Activated CD4-positive, alpha-beta T cell treated with anti-CD3 and anti-CD28 coated beads, Interleukin-2, Interleukin-4, amounts not matched to agents 100 ng/mL and 50 ng/mL, durations not matched to agents 16 hours and 8 hours (primary cell): ENCODE measurements around the gene PHYKPL.
A peak's percentile ranks its signal among the peaks of the same experiment; 100 is the strongest.

Source experiments
- DNase-seq: peaks from one replicate; pipeline ENCODE4 v3.0.0-alpha.2; 2020; ENCODE audit warnings: low spot score

PHYKPL gene

DNA sequence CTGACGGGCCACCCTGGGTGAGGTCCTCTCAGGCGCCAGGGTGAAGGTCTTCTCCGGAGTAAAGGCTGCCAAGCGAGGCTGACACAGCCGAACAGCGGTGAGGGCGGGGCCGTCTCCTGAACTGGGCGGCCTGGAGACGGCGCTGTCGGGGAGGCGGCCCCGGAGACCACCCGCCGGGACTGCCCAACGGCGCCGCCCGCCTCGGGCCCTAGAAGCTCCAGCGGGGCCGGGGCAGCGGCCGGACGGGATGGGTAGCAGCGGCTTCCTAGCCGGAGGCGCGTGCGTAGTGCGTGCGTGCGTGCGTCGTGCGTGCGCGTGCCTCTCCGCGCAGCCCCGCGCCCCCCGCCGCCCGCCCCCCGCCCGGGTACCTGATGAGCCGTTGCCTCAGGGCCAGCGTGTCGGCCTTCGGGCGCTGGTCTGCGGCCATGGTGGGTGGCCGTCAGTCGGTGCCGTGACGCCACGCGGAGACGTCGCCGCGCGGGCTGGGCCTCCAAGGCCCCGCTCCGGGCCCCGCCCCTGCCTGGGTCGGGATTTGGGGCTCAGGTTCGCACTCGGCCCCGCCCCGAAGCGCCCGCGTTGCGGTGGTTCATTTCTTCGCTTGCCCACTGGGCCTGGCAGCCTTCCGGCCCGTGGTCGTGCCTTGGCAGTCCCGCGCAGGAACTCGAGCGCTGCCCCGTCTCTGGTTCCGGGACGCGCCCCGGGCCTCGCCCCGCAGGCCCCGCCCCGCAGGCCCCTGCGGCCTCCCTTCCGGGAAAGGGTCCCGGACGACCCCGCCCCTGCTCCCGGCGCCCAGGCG lies at the start of gene PHYKPL:
PHYKPL (minus strand) TSS at position 679 of the 796 bp plus-strand sequence; CDS start at position 427, 252 bp downstream.
- peak; percentile 73 for DNase-seq

DNA sequence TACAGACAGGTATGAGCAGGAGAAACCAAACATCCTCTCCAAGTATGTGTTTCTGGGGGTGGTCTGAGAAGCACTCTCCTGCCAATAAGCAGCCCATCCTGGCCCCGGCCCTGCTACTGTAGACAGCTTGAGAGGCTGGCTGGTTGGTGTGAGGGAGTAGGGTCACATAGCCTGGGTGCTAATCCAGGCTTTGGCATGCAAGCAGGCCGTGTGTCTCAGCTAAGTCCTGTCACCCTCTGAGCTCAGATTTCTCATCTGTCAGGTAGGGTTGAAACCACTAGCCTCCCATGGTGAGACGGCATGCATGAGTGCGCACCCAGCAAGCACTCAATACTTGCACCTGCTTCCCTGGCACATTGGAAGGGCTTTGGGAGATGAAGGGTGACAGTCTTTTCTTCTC lies 49.8 kb upstream of the PHYKPL start:
- no peak for DNase-seq

DNA sequence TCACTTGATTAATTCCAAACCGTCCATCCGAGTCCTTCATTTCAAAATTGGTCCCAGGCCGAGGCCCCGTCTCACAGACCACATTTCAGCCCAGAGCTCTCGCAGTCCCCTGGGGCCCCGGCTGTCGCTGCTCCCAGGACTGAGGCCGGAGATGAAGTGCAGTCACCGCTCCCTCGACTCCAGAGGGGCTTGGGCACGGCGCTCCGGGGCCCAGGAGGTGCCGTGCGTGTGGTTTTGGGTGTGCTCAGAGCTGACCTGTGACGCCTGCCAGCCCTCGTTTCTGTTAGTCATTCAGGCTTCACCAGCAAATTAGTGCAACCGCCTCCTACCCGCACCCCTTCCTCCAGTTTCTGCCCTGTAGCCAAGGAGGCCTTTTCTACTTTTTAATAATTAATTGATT lies 48.7 kb upstream of the PHYKPL start:
- no peak for DNase-seq

DNA sequence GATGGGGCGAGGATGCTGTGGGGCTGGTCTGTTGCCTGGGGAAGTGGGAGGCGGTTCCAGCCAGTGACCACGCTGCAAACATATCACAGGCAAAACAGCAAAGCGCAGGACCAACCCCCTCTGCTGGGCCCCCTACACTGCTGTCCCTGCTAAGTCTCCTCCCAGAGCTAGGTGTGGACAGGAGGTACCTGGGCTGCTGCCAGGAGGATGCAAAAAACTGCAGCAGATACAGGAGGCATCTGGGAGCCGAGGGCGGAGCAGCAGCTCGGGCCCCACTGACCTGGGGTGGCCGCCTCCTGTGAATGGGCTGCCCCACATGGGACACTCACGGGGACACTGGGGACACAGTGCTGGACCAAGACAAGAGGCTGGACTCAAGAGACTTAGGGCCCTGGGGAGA lies 48.0 kb upstream of the PHYKPL start:
- no peak for DNase-seq

DNA sequence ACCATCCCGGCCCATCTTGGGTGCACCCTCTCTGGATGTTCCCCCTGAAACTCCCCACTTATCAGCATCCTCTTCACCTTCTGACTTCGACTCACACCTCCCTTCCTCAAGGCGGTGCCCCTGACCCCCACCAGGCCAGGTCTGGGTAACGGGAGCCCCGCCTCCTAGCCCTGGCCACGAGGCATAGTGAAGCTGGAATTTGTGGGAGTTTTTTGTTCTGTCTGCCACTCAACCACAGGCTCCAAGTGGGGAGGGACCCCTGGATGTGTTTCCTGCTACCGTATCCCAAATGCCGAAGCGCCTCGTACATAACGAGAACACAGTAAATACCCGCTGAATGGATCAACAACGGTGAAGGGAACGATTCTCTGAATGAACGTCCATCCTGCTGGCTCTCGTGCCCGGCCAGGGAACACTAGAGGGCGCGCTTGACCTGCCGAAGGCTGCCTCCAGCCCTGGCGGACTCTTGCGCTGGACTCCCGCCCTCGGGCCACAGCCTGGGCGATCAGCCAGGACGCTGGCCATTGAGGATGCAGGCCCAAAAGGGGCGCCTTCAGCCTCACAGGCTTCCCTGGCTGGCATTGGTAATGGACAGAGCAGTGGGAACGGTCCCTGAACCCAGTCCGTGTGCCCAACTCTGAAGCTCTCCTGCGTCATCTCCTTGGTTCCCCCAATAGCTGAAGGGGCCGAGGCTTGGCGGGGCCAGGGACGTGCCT lies 47.3 kb upstream of the PHYKPL start:
- DNase-seq = peak; percentile 62

DNA sequence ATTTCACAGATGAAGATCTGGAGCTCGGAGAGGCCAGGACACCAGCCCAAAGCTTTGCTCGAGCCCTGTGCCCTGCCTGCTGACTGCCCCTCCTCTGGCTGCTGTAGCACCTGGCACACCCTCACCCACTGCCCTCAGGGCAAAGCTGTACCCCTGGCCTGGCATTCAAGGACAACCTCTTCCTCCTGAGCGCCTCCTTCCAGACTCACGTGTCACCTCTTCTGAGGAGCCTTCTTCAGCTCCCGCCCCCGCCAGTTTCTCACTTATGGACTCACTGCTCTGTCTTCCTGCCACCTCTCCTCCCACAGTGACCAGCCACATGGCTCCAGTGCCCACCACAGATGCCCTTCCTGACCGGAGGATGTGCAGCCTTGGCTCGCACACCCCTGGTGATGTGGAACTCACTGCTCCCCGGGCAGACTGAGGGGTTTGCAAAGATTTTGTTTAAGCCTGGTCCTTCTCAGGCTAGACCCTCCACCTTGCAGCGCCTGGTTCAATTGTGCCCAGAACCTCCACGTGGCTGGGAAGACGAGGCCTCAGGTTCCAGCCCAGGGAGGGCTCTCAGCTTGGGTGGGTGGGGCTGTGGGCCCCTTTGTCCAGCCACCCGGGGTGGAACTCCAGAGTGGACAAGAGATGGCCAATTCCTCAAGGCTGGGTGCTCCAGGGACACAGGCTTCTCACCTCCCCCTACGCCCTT lies 46.6 kb upstream of the PHYKPL start:
- no peak for DNase-seq

DNA sequence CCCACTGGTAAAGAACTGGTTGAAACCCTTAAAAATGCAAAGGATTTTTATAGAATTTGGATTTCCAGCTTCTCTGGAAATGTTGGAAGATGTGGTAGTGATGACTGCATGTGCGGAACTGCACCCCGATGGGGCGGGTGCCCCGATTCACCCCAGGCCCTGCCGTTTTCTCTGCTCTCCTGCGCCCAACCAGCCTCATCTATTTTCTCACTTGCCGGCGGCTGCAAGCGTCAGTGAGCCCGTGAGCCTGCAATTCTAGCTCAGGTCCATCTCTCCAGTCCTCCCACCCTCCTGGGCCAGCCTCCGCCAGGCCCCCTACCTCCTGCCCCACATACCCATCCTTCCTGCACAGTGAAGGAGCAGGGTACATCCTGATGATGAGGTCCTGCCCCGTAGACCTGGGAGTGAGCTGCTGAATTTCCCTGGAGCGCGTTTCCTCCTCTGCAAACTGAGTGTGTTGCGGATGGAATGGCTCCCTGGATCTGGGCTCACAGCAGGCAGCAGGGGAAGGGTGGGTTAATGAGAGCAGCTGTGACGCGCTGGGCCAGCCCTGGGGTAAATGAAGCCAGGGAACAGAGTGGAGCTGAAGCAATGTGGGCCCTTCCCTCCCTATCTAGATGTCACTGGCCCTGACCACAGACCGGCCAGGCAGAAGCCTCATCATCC lies 45.9 kb upstream of the PHYKPL start:
- DNase-seq = no peak

DNA sequence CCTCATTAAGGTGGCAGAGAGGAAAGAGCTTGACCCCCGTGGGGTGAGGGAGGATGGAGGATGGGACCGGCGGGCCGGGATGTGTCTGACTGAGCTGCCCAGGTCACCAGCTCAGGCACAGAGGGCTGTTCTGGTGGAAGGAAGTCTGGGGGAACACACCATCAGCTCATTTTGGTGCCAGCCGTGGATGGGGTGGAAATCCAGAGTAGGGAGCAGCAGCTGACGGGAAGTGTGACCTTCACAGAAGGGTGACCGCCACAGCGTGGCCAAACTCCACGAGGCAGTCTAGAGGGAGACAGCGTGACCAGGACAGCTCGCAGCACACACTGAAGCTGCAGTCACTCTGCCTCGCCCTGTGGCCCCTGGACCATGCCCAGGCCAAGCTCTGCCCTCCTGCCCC lies 45.3 kb upstream of the PHYKPL start:
- DNase-seq = no peak

DNA sequence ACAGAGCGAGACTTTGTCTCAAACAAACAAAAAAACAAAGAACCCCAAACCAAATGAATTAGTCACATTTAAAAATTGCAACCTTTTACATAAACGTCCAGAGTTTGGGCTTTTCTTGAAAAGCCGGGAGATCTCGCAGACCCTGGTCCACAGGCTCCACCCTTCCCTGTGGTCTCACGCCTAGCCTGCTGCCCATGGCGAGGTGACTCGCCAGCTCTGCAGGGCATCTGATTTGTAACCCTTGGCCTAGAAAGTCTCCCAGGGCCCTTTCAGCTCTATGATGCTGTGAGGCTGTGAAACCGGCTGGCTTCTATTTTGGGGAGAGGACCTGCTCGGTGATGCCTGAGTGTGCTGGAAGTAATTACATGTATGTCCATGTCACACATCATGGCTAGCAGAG lies 44.7 kb upstream of the PHYKPL start:
- DNase-seq = no peak

DNA sequence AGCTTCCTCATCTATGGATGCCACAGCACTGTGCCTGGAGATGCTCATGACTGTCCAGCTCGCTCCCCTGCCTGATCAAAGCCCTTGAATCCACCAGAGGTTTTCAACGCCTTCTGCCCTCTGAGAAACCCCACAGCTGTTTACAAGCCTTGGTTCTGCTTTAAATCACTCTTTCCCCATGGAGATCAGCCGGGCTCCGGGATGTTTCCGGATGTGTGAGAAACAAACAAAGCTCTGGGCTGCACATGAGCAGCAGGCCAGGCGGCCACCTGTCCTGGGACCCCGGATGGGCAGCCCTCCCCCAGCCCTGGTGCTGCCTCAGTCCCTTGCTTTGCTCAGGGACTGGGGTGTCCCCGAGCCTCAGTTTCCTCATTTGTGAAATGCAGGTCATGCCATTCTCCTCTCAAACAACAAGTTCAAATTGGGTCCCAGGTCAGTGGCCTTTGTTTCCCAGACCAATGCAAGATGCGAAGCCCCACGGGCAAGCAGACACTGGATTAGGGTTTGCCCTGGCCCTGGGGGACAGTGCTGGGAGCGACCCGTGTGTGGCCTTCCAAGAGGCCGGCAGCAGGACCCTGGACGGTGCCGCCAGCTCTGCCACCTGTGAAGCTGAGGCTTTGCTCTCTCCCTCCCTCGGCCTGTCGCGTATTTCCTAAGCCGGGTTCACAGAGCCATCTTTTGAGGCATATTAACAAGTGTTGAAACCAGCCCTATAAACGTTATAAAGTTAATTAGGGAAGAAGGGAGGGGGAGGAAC lies 42.4 kb upstream of the PHYKPL start:
- no peak for DNase-seq

DNA sequence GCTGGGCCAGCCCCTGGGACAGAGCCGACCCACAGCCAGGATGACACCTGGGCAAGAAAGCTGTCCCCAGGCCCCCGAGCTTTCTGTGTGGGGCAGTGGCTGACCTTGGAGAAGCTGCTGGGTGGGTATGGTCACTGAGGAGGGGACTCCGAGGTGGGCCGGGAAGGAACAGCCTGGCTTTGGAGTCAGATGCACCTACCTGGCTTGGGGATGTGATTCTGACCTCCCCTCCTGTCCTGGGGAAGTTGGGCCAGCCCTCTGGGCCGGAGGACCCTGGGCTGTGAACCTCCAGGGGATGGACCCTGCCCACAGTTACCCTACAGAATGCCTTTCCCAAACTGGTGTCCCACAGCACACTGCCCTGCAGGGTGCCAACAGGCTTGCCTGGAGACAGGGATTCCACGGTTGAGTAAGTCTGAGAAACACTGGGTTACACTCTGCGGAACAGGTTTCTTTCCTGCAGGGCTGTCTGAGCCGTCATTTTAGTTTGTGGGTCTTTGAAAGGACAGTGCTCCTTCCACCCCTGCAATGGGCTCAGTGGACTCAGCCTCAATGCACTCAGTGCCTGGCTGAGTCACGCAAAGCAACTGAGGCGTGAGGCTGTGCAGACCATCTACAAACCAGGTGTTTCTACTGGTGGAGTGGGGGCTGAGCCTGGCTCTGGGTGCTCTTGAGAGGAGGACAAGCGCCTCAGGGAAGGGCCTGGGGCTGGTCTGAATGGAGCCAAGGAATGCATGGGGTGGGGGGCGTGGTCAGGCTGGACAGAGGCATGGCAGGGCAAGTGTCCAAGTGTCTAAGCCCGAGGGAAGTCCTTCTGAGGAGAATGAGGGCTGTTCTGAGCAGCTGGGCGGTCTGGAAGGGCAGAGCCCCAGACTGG lies 41.3 kb upstream of the PHYKPL start:
- DNase-seq = no peak

DNA sequence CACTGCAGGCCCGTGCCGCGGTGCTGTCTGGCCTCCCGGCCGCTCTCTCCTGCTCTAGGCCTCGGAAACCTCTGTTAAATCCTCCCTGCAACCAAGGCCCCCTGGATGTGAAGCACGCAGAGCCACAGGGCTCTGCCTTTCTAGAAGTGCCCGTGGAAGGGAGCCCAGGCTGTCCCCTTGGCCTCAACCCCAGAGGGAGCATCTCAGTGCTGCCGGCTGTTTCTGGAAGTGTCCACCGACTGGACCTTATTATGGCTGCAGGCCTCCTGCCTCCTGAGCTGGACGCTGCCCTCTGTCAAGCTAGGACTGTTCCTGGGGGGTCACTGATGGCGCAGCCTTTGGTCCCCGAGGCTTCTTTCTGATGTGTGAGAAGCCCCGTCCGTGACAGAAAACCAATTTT lies 40.4 kb upstream of the PHYKPL start:
- no peak for DNase-seq

DNA sequence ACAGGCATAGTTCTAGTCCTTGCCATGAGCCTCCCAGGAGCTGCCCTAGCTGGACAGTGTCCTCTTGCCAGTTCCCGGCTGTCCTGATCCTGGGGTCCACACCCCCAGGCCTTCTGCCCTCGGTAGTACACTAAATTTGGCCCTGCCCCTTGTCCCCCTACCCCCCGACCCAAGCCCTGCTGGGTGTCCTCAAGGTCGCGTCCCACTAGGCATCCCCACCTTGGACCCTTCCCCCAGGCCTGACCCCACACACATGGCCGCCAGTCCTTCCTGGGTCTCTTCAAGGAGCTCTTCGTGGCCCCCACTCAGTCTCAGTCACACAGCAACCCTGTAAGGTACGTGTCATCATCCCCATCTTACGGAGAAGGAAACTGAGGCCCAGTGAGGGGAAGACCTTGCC lies 40.0 kb upstream of the PHYKPL start:
- no peak for DNase-seq

DNA sequence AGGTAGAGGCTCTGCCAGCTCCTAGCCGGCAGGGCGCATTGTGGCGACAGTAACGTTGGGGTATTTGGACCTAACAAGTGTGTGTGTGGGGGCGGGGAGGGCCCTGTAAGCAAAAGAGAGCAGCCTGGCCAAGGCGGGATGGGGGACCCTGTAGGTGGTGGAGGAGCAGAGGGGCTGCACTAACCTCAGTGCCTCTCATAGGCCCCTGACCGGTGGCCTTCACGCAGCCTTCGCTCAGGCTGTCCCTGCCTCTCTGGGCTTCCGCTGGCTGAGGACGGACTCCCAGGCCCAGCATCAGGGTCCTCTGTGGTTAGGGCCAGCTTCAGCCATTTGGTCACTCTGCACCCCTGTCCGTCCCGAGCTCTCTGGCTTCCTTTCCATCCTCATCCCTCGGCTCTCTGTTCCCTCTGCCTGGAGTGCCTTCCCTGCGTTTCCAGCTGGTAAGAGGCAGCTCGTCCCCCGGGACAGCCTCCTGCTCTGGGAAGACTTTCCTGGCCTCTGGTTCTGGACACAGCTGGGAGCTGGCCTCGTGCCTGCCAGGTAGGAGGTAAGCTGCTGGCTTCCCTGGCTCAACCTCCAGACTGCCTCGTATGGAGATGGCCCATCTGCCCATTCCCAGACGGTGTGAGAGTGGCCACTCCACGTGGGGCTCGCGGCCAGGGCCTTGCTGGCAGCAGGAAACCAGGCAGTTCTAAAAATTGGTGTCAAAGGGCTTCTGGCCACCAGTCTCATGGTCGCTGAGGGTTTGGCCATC lies 39.3 kb upstream of the PHYKPL start:
- no peak for DNase-seq

DNA sequence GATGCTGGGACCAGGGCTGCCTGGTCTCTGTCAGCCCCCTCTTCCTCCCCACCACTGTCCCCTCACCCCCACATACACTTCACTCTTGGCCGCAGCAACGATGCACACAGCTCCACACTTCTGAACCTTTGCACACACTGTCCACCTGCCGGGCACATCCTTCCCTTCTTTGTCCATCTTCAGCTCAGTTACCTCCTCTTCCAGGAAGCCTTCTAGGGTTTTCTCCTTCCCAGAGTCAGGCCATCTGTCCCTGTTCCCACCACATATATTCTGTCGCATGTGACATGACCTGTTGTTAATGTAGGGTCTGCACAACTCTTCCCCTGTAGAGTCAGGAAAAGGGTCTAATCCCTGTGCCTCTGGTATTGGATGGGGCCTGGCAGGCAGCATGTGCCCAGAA lies 38.6 kb upstream of the PHYKPL start:
- no peak for DNase-seq

DNA sequence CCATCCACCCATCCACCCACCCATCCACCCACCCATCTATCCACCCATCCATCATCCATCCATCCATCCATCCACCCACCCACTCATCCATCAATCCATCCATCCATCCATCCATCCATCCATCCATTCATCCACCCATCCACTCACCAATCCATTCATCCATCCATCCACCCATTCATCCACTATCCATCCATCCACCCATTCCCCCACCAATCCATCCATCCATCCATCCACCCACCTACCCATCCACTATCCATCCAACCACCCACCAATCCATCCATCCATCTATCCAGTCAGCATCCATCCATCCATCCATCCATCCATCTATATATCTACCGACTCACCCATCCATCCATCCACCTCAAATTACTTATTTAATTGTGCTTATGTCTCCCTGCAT lies 36.9 kb upstream of the PHYKPL start:
- no peak for DNase-seq

DNA sequence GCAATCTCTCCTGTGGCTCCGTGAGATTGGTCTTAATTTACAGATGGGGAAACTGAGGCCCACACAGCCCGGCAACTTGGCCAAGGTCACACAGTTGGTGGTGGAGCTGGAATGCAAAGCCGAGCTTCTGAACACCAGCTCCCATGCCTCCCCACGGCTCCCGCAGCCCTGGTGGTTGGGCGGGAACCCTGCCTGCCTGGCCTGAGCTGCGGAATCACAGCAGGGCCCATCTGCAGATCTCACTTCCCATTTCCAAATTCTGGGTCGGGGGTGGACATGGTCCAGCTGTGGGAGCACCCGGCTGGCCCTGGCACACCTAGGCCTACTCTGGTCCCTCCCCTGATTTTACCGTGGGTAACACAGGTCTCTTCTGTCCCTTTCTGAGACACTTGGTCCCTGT lies 35.3 kb upstream of the PHYKPL start:
- no peak for DNase-seq

DNA sequence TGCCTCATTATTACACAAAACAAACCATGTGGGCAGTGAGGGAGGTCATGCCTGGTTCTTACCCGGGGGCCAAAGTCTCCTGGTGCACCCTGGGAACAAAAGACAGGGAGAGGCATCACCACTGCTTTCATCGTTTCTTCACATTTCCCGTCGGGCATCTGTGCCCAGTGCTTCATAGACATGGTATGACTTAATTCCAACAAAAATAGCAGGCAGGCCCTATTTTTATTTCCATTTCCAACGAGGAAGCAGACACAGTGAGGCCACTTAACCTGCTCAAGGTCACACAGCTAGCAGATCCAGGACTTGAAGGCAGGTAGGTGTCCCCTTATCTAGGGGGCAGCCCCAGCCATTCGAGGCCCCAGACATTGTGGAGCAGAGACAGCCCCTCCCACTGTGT lies 34.6 kb upstream of the PHYKPL start:
- no peak for DNase-seq

DNA sequence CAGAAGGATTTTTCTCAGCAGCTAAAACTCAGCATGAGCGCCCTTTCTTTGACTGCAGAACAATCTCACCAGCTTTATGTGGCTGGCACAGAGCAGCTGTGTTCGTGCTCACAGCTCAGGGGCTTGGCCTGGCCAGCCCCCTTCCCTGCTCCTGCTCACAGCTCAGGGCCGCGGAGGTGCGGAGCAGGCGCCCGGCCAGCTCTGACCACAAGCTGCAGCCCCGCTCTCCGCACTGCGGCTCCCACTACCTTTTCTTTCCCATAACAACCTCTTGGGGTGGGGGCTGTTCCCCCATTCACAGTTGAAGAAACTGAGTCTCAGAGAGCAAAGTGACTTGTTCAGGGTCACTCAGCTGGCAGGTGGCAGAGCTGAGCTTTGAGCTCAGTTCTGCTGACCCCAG lies 34.0 kb upstream of the PHYKPL start:
- DNase-seq = no peak

DNA sequence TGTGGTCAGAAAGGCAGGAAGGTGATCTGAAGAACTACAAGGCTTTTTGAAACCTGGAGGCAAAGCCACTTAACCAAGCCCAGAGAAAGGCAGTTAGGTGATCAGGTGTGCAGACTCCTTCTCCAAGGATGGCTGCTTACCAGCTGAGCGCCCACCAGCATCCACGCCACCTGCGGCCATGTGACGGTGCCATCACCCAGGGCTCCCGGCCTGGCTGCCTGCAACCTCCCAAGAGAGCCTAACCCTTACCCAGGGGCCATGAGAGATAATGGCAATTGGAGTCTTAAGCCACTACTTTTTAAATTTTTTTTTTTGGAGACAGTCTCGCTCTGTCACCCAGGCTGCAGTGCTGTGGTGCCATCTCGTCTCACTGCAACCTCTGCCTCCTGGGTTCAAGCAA lies 33.1 kb upstream of the PHYKPL start:
- DNase-seq = no peak
